Activated naive CD4-positive, alpha-beta T cell treated with Interleukin-2 at 50 U/mL for 16 hours (primary cell): Measurements from ENCODE around the gene CCR6.
"Not testable (repeated sequence)": the region's sequence is repeated elsewhere in the genome, so short reads cannot be mapped to it uniquely, and the experiment has no call there.

Source experiments
- DNase-seq: peaks from one replicate; pipeline ENCODE4 v3.0.0-alpha.2; 2020

The CCR6 gene

GRCh38 chr6:167178896-167179655 lies 56.2 kb downstream of the CCR6 start:
- not testable (repeated sequence) for DNase-seq

- DNase-seq = not testable (repeated sequence)
These were observed 57.2 kb downstream of the CCR6 start for GRCh38 chr6:167180086-167180485.

DNA sequence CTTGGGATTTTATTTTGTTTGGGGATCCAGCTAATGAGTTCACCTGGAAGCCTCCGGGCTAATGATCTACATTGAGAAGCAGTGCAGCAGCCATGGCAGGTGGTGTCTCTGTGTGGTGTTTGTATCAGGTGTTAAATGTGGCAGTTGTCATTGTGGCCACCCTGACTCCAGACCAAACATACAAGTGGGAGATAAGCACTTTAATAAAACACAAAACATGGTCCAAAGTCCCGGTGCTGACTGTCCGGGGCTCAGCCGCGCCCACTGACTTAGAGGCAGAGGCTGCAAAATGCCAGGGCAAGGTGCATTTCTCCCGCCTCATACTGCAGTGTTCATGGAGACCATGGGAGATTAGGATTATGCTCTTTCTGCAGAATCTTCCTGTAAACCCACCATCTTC lies 58.5 kb downstream of the CCR6 start:
- DNase-seq = not testable (repeated sequence)

DNA sequence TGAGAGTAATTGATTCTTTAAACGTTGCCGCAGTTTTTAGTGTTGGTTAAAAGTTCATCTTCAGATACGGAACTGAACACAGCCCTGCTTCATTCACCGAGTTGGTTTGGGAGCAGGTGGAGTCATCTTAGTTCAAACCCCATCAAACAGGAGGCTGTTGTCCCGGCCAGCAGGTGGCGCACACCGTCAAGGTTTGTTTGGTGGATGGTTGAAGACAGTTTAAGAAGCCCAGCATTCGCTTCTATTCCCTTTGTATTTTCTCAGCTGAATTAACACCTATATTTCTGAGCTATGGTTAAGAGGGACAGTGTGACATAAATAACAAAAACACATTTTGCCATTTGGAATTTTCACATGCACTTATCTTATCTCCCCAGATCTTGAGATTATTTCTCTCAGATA lies 60.0 kb downstream of the CCR6 start:
- not testable (repeated sequence) for DNase-seq

DNA sequence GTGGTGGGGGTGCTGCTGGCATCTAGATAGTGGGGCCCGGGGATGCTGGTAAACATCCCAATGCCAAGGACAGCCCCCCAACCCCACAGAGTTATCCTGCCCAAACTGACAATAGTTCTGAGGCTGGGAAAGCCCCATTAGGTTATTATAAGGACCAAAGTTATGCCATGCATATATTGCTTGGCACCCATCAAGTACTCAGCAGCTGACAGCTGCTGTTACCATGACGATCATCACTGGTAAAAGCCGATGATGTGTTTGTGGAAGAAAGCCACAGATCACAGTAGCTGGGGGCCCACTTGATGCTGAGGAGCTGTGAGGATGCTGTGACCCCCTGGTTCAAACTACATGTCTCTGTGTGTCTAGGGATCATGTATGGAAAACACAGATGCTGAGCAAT lies 62.2 kb downstream of the CCR6 start:
- not testable (repeated sequence) for DNase-seq

GRCh38 chr6:167187275-167187674 lies 64.4 kb downstream of the CCR6 start:
- DNase-seq = not testable (repeated sequence)
